RPMI7951 (cell line): ENCODE measurements around the gene TOB1. TPM values are rescaled to one million over a fixed set of nuclear protein-coding genes. Genes with fewer than 3 reads are reported as not detected.

Experiments
- DNase-seq: peaks from one replicate; pipeline ENCODE4 v3.0.0-alpha.2; 2012; ENCODE audit warnings: low read depth
- total RNA-seq: library from RNA; depleted of rRNA; stranded (reverse); fragments of >200 nt; shearing (Covaris generic); gene quantifications from 2 replicates; pipeline ENCODE4 v1.2.3, GENCODE V29; 2014

TOB1 gene
- total RNA-seq, 1 experiment from 2014 or later: 10.7 TPM

DNA sequence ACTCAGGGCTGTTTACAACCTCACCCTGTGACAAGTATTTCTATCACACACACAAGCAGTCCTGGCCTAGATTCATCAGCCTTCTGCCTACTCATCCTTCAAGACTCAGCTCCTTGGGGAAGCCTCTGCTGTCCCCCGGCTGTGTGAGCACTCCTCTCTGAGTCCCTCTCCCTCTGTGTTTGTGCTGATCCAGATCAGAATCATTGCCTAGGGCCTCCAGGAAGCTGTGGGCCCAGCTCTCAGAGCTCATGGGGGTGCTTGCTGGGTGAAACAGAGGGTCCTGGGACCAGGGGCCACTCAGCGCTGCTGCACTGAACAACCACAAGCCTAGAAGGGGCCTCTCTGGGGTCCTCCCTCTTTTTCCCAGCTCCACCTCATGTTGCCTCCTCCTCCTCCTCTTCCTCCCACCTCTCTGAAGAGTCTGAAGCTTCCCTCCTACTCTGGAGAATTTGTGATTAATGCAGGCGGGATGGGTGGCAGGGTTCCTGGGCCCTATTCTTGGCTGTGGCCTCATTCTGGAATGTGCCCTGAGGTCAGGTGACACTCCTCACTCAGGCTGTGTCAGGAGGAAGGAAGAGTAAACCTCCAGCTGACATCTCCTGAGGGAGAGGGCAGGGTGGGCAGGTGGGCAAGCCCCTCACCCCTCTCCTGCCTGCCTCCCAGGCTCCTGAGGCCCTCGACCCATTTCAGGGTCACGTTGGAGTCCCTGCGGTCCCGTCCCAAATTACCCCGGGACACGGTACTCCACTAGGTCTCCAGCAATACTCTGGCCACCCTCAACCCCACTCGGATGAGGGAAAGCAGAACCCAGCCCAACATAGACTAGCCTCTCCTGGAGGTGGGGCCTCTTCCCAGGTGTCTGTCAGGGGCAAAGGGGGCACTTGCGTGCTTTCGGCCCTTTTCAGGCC, 20.7 kb downstream of the TOB1 start:
- DNase-seq: peak; percentile 17

DNA sequence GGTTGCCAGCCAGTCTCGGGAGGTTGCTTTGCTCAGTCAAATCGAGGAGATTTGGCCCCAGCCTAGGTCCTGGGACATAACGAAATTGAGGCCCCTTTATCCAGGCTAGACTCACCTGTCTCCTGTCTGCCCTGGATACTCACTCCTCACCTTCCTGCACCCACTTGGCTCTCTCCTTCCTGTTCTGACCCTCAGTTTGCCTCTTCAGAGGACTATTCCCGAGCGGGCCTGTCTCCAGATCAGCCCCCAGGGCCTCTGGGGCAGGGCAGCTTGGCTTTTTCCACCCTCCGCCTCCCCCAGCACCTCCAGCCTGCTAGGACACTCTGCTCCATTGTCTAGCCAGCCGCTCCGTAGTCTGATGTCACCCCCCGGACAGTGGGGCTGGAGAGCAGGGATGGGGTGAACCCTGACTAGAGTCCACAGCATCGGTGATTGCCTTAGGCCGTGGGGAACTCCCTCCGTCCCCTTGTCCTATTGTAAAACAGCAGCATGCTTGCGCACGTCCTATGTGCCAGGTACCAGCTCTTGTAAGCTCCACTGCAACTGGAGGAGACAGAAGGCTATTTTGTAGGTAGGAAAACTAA, 21.9 kb downstream of the TOB1 start:
- no peak for DNase-seq

- no peak for DNase-seq
Measured at GRCh38 chr17:50843150-50843905, 22.8 kb downstream of the TOB1 start.

GRCh38 chr17:50842506-50843149, 23.5 kb downstream of the TOB1 start:
- no peak for DNase-seq

- DNase-seq: peak; percentile 49
Measured at GRCh38 chr17:50841949-50842354, 24.2 kb downstream of the TOB1 start.

GRCh38 chr17:50841277-50841948, 24.7 kb downstream of the TOB1 start:
- DNase-seq: no peak

GRCh38 chr17:50840311-50840851, 25.8 kb downstream of the TOB1 start:
- no peak for DNase-seq

DNA sequence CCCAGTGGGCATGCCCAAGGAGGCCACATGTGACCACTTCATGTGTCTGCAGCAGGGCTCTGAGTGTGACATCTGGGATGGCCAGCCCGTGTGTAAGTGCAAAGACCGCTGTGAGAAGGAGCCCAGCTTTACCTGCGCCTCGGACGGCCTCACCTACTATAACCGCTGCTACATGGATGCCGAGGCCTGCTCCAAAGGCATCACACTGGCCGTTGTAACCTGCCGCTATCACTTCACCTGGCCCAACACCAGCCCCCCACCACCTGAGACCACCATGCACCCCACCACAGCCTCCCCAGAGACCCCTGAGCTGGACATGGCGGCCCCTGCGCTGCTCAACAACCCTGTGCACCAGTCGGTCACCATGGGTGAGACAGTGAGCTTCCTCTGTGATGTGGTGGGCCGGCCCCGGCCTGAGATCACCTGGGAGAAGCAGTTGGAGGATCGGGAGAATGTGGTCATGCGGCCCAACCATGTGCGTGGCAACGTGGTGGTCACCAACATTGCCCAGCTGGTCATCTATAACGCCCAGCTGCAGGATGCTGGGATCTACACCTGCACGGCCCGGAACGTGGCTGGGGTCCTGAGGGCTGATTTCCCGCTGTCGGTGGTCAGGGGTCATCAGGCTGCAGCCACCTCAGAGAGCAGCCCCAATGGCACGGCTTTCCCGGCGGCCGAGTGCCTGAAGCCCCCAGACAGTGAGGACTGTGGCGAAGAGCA, 26.4 kb downstream of the TOB1 start:
- DNase-seq: no peak

GRCh38 chr17:50837980-50838954, 27.9 kb downstream of the TOB1 start:
- DNase-seq: no peak

DNA sequence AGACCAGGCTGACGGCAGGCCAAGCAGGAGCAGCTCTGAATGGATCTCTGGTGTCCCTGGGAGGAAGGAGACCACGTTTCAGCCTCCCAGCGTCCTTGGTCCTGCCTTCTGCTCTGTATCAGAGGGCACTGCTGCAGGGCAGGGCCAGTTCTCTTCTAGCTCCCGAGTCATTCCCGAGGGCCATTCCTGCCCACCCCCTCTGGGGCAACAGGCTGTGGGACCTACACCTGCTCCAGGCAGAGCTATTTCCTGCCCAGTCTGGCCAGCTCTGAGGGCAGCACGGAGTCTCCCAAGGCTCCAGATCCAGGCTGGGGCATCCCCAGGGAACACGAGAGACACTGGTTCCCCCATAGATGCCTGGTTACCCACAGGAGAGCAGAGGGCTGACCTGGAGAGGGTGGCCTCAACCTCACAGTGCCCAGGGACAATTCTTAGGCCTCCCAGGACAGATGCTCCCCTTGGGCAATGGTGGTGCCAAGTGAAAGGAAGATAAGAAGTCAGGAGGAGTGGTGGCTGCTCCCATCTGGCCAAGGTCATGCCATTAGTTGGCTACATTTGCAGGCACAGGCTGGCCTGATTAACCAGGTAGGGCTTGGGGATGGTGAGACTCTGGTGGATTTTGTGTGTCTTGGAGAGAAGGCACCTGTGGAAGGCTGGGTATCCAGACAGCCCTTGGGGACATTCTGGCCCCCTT, 28.7 kb downstream of the TOB1 start:
- DNase-seq: no peak

- no peak for DNase-seq
Measured at GRCh38 chr17:50836826-50837225, 29.3 kb downstream of the TOB1 start.

DNA sequence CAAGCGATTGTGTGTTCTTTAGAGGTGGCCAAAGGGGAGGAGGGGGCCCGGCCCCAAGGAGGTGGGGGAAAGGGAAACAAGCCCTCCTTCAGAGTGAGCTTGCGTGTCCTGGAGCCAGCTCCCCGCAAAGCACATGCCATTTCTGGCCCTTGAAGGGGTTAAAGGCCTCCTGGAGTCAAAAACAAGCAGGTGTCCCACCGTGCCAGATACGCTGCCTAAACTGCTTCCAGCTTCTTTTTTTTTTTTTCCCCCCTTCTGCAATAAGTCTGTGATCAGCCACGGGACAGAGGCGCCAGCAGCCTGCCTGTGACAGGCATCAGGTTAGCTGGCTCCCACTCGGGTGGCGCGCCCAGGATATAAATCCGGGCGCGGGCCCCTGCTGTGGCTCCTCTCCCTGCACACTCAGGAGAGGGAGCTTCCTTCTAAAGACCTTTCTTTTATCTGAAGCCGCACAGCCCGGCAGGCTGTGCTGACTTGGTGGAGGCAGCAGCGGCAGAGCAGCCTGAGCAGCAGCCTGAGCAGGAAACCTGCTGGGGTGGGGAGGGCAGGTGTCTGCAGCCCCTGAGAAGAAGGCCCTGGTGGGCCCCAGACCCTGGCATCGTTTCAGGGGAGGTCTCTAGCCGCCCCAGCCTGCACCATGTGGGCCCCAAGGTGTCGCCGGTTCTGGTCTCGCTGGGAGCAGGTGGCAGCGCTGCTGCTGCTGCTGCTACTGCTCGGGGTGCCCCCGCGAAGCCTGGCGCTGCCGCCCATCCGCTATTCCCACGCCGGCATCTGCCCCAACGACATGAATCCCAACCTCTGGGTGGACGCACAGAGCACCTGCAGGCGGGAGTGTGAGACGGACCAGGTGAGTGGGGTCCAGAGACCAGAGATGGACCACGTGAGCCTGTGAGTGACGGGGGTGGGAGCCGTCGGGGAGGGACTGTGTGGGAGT, 30.6 kb downstream of the TOB1 start, which contains the start of gene WFIKKN2:
Gene WFIKKN2 (plus strand): TSS at position 286 of the 934 bp plus-strand sequence. CDS start 352 bp downstream, at position 638.
- no peak for DNase-seq

GRCh38 chr17:50834429-50835300, 31.5 kb downstream of the TOB1 start:
- DNase-seq: peak; percentile 43

DNA sequence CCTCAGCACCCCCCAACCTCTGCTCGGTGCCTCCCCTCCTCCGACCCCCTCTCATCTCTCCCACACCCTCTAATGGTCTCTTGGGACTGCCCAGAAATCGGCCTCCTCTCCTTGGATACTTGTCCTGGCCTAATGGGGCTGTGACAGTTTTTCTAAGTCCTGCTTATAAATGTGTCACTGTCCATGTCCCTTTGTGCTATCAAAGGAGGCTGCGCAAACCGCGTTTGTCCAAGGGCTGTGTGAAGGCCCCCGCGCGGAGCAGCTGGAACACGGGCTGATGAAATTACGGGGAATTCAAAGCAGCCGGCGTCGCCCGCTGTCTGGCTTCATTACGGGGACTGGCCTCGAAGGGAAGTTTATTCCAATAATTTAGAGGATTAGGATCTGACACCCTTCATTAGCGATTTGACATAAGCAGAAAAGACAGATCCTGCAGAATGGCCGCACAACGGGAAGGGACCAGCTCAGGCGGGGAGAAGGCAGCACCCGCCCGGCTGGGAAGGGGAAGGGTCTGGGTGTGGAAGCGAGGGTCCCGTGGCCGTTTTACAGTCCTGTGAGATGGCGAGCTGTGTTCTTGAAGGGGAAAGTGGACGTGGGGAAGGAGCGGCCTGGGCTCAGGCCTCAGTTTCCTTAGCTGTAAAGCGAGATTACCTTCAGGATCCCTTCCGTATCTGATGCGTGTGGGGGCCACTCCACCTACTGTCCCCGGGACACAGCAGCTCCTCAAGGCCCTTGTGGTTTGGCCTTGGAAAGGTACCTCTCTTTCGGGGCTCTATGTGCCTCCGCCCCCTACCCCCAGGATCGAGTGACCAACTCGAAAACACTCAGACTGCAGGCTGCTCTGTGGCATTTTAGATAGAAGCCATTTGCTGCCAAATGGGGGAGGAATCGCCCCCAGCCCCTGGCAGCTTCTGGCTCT, 32.4 kb downstream of the TOB1 start:
- no peak for DNase-seq

GRCh38 chr17:50832864-50833381, 33.2 kb downstream of the TOB1 start:
- no peak for DNase-seq
